GM23248 (cell line): ENCODE data around the gene GOLT1A. TPM values are rescaled to one million over a fixed set of nuclear protein-coding genes. Genes with fewer than 3 reads are reported as not detected.

Experiments
- DNase-seq: peaks from one replicate; pipeline ENCODE4 v3.0.0-alpha.2; 2015
- H2AFZ ChIP-seq: fragments of 200-600 bp; sonication (generic); 2 replicates; pipeline ENCODE4 v1.6.1; 2016; ENCODE audit warnings: antibody characterized with exemption
- H3F3A ChIP-seq: fragments of 200-600 bp; sonication (generic); 2 replicates; pipeline ENCODE4 v1.6.1; 2016; ENCODE audit warnings: mild to moderate bottlenecking, antibody characterized with exemption, mixed run types; ENCODE audit not compliant: insufficient read depth
- H3K27ac ChIP-seq: fragments of 200-600 bp; sonication (generic); 2 replicates; pipeline ENCODE4 v1.5.1; 2016; ENCODE audit warnings: mild to moderate bottlenecking
- H3K27me3 ChIP-seq: fragments of 200-600 bp; sonication (generic); replicated peaks from 2 replicates; pipeline ENCODE4 v1.6.1; 2016; ENCODE audit warnings: mild to moderate bottlenecking; ENCODE audit not compliant: insufficient read depth
- H3K36me3 ChIP-seq: fragments of 200-600 bp; sonication (generic); 2 replicates; pipeline ENCODE4 v1.6.1; 2016; ENCODE audit warnings: low read depth, mild to moderate bottlenecking
- H3K4me1 ChIP-seq: fragments of 200-600 bp; sonication (generic); 2 replicates; pipeline ENCODE4 v1.6.1; 2016; ENCODE audit warnings: mild to moderate bottlenecking; ENCODE audit not compliant: insufficient read depth
- H3K4me2 ChIP-seq: fragments of 200-600 bp; sonication (generic); one replicate; pipeline ENCODE4 v1.6.1; 2016; ENCODE audit warnings: mild to moderate bottlenecking; ENCODE audit not compliant: unreplicated experiment
- H3K4me3 ChIP-seq: fragments of 200-600 bp; sonication (generic); 2 replicates; pipeline ENCODE4 v1.5.1; 2016; ENCODE audit warnings: mild to moderate bottlenecking
- H3K79me2 ChIP-seq: fragments of 200-600 bp; sonication (generic); 2 replicates; pipeline ENCODE4 v1.6.1; 2016; ENCODE audit warnings: mild to moderate bottlenecking; ENCODE audit not compliant: insufficient read depth
- H3K9ac ChIP-seq: fragments of 200-600 bp; sonication (generic); 2 replicates; pipeline ENCODE4 v1.6.1; 2016; ENCODE audit warnings: mild to moderate bottlenecking
- H3K9me2 ChIP-seq: fragments of 200-600 bp; sonication (generic); 2 replicates; pipeline ENCODE4 v1.6.1; 2016; ENCODE audit warnings: mixed run types, mild to moderate bottlenecking, moderate library complexity; ENCODE audit not compliant: insufficient read depth
- H3K9me3 ChIP-seq: fragments of 200-600 bp; sonication (generic); one replicate; pipeline ENCODE4 v1.6.1; 2017; ENCODE audit warnings: low read depth
- H4K20me1 ChIP-seq: fragments of 200-600 bp; sonication (generic); 2 replicates; pipeline ENCODE4 v1.6.0; 2016; ENCODE audit not compliant: insufficient read depth
- EZH2 ChIP-seq: fragments of 200-600 bp; sonication (generic); IDR thresholded peaks from 2 replicates; pipeline ENCODE4 v1.6.1; 2018; ENCODE audit warnings: antibody characterized with exemption, mild to moderate bottlenecking; ENCODE audit not compliant: insufficient read depth, poor library complexity, severe bottlenecking
- EZH2phosphoT487 ChIP-seq: fragments of 200-600 bp; sonication (generic); IDR thresholded peaks from 2 replicates; pipeline ENCODE4 v1.6.1; 2018; ENCODE audit warnings: antibody characterized with exemption, moderate library complexity, mild to moderate bottlenecking, low read depth; ENCODE audit not compliant: insufficient read depth
- WGBS, 2 experiments: methylation state at CpG; one replicate each; pipeline ENCODE4 v1.1.6; 2015 to 2017; ENCODE audit warnings: low lambda C conversion rate in 2 of 2, low coverage in 1 of 2; ENCODE audit errors: missing lambda C conversion rate in 2 of 2; 5-methylcytosine and 5-hydroxymethylcytosine counted together
- in situ Hi-C: fragments of 300-500 bp; cut with MboI; formaldehyde crosslinking; loops from 2 replicates; pipeline ENCODE4 v1.15.0; 2020
- polyA plus RNA-seq: library from polyadenylated mRNA; unstranded; fragments of >200 nt; fragmentation: Nextera tagmentation; extraction: Ambion mirVana; gene quantifications from 2 replicates; pipeline ENCODE4 v1.2.1, GENCODE V29; 2016
- total RNA-seq: library from RNA; depleted of rRNA; stranded (reverse); fragments of >200 nt; shearing (Covaris generic); gene quantifications from 2 replicates; pipeline ENCODE4 v1.2.3, GENCODE V29; 2014

Gene GOLT1A
- total and polyA plus RNA-seq, 2 experiments from 2014 or later = not detected

DNA sequence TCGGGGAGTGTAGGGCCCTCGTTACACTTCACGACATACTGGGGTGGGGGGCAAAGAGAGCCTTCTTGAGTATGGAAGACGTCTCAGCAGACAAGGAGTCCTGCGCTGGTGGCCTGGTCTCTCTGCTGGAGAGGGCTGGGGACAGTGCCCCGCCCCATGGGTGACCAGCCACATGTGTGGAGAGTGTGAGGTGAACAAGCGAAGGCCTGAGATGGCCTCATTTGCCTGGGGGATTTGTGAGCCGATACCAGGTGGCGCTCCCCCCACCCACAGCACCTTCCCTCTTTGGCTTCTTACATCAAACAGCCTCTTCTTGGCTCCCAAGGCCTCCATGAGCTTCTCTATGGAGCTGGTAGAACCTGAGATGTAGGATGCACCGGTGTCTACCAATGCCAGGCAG lies 57.9 kb downstream of the GOLT1A start:
- Histone ChIP-seq H3K36me3 (no peaks in the 10 kb centered on the region), H3K27me3 (no peaks in the 10 kb centered on the region), H3K9ac (no peak overlapping the region), H3K27ac (no peak overlapping the region), H3K4me1 (no peaks in the 10 kb centered on the region), H3K9me2 (no peaks in the 10 kb centered on the region), H3K9me3 (no peaks in the 10 kb centered on the region), H3F3A (no peaks in the 10 kb centered on the region), H2AFZ (no peak overlapping the region), H3K4me3 (no peak overlapping the region), H4K20me1 (no peaks in the 10 kb centered on the region), H3K4me2 (no peak overlapping the region), H3K79me2 (no peaks in the 10 kb centered on the region)
- DNase-seq = no peak
- in situ Hi-C loops = loop anchor here (5.0 kb wide), 1 partner anchor 51 kb away; no protein-coding TSS in a partner anchor
- 77 to 85% methylated on average over 10 of the region's 10 CpGs for WGBS, 2 experiments
- TF ChIP-seq EZH2phosphoT487 (no peak), EZH2 (no peak)

DNA sequence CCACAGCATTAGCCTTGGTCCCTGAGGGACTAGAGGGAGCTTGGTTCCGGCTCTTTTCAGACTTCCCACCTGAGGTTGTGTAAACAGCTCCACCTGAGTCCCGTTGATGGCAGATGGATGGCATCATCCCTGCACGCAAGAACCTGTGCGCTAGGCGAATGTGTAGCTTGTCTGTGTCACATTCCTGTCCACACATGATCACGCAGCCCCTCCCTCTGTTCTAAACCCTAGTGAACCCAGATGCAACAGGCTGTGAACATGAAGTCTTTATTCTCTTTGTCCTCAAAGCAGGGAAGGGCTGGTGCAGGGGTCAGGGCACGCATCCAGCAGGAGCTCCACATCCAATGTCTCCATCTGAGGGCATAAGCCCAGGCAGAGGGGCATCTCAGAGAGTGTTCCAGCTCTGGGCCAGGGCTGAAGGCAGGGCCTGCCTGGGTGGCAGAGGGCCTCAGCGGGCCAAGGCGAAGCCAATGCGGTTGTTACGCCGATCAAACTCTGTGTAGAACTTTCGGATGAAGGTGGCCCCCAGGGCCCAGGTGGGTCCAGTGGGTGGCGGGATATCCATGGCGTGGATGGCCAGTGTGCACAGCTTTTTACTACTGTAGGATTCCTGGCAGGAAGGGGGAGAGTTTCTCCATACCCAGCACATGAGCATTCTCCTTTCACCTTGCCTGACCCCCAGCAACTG lies 59.1 kb downstream of the GOLT1A start:
- no peaks in the 10 kb centered on the region for H3K27me3 ChIP-seq
- no peaks in the 10 kb centered on the region for H3K9me2 ChIP-seq
- no peaks in the 10 kb centered on the region for H3K79me2 ChIP-seq
- no peak overlapping the region for H3K4me3 ChIP-seq
- no peak overlapping the region for H3K9ac ChIP-seq
- H3K27ac ChIP-seq = no peak overlapping the region
- H3K36me3 ChIP-seq = no peaks in the 10 kb centered on the region
- H3F3A ChIP-seq = no peaks in the 10 kb centered on the region; the same call in 1 of the 2 replicates
- 90 to 91% methylated on average over 15 of the region's 15 CpGs for WGBS, 2 experiments
- no peaks in the 10 kb centered on the region for H3K9me3 ChIP-seq
- no peaks in the 10 kb centered on the region for H3K4me1 ChIP-seq
- no peak for TF ChIP-seq EZH2
- TF ChIP-seq EZH2phosphoT487 = no peak
- H4K20me1 ChIP-seq = no peaks in the 10 kb centered on the region
- H3K4me2 ChIP-seq = no peak overlapping the region
- in situ Hi-C loops = loop anchor here (5.0 kb wide), 1 partner anchor 53 kb away; no protein-coding TSS in a partner anchor
- H2AFZ ChIP-seq = no peak overlapping the region
- DNase-seq = no peak

DNA sequence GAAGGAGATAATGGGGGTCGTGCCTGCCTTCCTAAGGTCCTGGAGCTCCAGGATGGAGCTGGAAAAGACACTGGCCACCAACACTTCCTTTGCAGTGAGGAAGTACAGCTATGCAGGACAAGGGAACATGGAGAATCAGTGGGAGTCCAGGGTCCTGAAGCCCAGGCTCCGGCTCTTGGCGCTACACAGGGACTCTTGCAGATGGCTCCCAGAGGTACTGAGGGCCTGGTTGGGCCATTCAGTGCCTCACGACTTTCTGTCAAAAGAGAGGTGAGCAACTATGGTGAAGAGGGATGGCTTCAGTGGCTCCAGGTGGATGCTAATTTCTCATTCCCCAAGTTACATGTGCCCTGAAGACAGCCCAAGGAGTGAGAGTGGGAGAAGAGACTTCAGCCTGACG lies 60.1 kb downstream of the GOLT1A start:
- H3K27ac ChIP-seq = no peak overlapping the region
- H3K4me1 ChIP-seq = no peaks in the 10 kb centered on the region
- no peaks in the 10 kb centered on the region for H3K27me3 ChIP-seq
- H4K20me1 ChIP-seq = no peaks in the 10 kb centered on the region
- no peaks in the 10 kb centered on the region for H3K9me2 ChIP-seq
- in situ Hi-C loops = no loop called here
- H3K9me3 ChIP-seq = no peaks in the 10 kb centered on the region
- no peak overlapping the region for H2AFZ ChIP-seq
- no peaks in the 10 kb centered on the region; the same call in 1 of the 2 replicates for H3F3A ChIP-seq
- H3K4me2 ChIP-seq = no peak overlapping the region
- H3K79me2 ChIP-seq = no peaks in the 10 kb centered on the region
- no peak overlapping the region for H3K4me3 ChIP-seq
- 87 to 91% methylated on average over 5 of the region's 5 CpGs for WGBS, 2 experiments
- TF ChIP-seq EZH2 (no peak), EZH2phosphoT487 (no peak)
- no peaks in the 10 kb centered on the region for H3K36me3 ChIP-seq
- DNase-seq = no peak
- no peak overlapping the region for H3K9ac ChIP-seq

DNA sequence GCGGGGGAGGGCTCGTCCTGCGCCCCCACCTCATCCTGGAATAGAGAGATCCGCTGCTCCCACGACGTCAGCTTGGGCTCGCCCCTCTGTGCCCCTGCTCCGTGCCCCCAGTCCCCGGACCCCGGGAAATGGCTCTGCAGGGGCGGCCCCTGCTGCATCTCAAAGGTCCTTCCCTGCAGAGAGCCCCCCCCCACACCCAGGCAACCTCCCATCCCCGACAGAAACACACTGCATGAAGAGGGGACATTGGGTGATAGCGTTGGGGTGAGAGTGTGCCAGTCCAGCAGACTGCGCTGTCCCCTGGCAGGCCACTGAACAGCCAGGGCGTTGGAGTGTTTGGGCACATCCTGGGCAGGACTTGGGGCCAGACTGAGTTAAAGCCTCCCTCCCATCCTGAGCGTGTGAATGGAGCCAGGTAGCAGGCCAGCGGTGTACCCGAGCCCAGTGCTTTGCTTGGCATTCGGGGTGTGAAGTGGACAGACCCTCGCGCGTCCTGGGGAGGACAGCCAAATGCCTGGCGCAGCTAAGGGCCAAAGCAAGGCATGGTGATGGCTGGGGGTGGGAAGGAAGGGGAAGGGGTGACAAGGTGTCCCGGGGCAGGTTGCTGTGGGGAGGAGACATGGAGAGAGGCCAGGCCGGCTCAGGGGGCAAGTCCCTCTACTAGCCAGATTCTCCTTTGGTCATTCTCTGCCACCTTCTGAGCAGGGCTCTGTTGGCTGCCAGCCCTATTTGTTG lies 61.3 kb downstream of the GOLT1A start:
- Histone ChIP-seq H3K4me3 (peak overlapping the region; percentile 70), H3K27me3 (no peaks in the 10 kb centered on the region), H3K9ac (peak overlapping the region; percentile 70)

More for the DNA sequence above, 61.3 kb downstream of the GOLT1A start:
- Histone ChIP-seq H3K27ac (no peak overlapping the region), H3F3A (no peaks in the 10 kb centered on the region; the same call in 1 of the 2 replicates), H2AFZ (peak overlapping the region; percentile 79), H3K36me3 (no peaks in the 10 kb centered on the region), H3K4me1 (no peaks in the 10 kb centered on the region), H3K79me2 (no peaks in the 10 kb centered on the region), H3K9me2 (no peaks in the 10 kb centered on the region), H4K20me1 (no peaks in the 10 kb centered on the region), H3K9me3 (no peaks in the 10 kb centered on the region), H3K4me2 (peak overlapping the region; percentile 73)
- WGBS, 2 experiments = 48 to 75% methylated on average over 15 to 24 of the region's 25 CpGs
- in situ Hi-C loops = no loop called here
- TF ChIP-seq EZH2 (no peak), EZH2phosphoT487 (no peak)
- DNase-seq = no peak
